ENCODE data around the gene ARMC8. TPM values are rescaled to one million over a fixed set of nuclear protein-coding genes. Genes with fewer than 3 reads are reported as not detected.

The ARMC8 gene
- polyA plus RNA-seq, 2 of the 4 experiments (the other 2 are of a cell fraction), result 25.6 to 45.7 TPM

GRCh38 chr3:138284957-138285477 is 97.9 kb downstream of the ARMC8 start:
- no peaks in the 10 kb centered on the region for H3K4me1 ChIP-seq
- DNase-seq (ENCODE audit: low read depth in 1 of 2, low spot score in 1 of 2) (no peak), FAIRE-seq (no peak), ATAC-seq (peak in 1 of 2 experiments; percentile 60; a peak in 3 of 6 replicates)
- ChIA-PET CTCF (no interaction called here), POLR2A (no interaction called here)
- no peak for TF ChIP-seq ZFP36 (IDR thresholded peaks at IDR 0.05; ENCODE audit: borderline replicate concordance, partially characterized antibody)
- TF ChIP-seq MAFK (IDR thresholded peaks at IDR 0.05; ENCODE audit: partially characterized antibody), result peak; percentile 29
- H3K4me3 ChIP-seq, result no peak overlapping the region
- H3K27ac ChIP-seq, result no peak overlapping the region
- 98% methylated on average over 2 of the region's 2 CpGs for WGBS (ENCODE audit: missing lambda C conversion rate)
- H3K9me3 ChIP-seq, result no peaks in the 10 kb centered on the region
- H3K4me2 ChIP-seq, result no peak overlapping the region

GRCh38 chr3:138289260-138289659 is 102.2 kb downstream of the ARMC8 start:
- no peak for TF ChIP-seq SMC3 (IDR thresholded peaks at IDR 0.05)
- no peak for TF ChIP-seq ZNF302 (CRISPR knock-in tag; IDR thresholded peaks at IDR 0.05)
- TF ChIP-seq BCL3 (IDR thresholded peaks at IDR 0.05), result no peak
- no peak for TF ChIP-seq HOXB5 (CRISPR knock-in tag; IDR thresholded peaks at IDR 0.05)
- no peak for TF ChIP-seq HOXB13 (CRISPR knock-in tag; IDR thresholded peaks at IDR 0.05; ENCODE audit: low read depth)
- TF ChIP-seq CEBPB (IDR thresholded peaks at IDR 0.05), result no peak
- TF ChIP-seq SREBF2 (IDR thresholded peaks at IDR 0.05), result no peak
- TF ChIP-seq EHF (CRISPR knock-in tag; IDR thresholded peaks at IDR 0.05), result no peak
- no peak for TF ChIP-seq CBX8 (IDR thresholded peaks at IDR 0.05)
- TF ChIP-seq RARB (CRISPR knock-in tag; IDR thresholded peaks at IDR 0.05), result no peak
- Histone ChIP-seq H3K4me2 (no peak overlapping the region), H3K9me3 (no peaks in the 10 kb centered on the region), H3K4me3 (no peak overlapping the region), H3K27ac (no peak overlapping the region), H3K4me1 (no peaks in the 10 kb centered on the region)
- 81% methylated on average over 2 of the region's 2 CpGs for WGBS (ENCODE audit: missing lambda C conversion rate)
- CTCF ChIA-PET, result no interaction called here
- POLR2A ChIA-PET, result no interaction called here
- DNase-seq (ENCODE audit: low read depth in 1 of 2, low spot score in 1 of 2), result no peak
- no peak for ATAC-seq
- no peak for FAIRE-seq

GRCh38 chr3:138289701-138290100 is 102.6 kb downstream of the ARMC8 start:
- POLR2A ChIA-PET, result no interaction called here
- CTCF ChIA-PET, result no interaction called here
- FAIRE-seq, result no peak

More at GRCh38 chr3:138289701-138290100, 102.6 kb downstream of the ARMC8 start:
- Histone ChIP-seq H3K4me1 (no peaks in the 10 kb centered on the region), H3K4me2 (no peak overlapping the region), H3K9me3 (no peaks in the 10 kb centered on the region), H3K4me3 (no peak overlapping the region), H3K27ac (no peak overlapping the region)
- DNase-seq (ENCODE audit: low read depth in 1 of 2, low spot score in 1 of 2) (no peak), ATAC-seq (no peak)
- 97% methylated on average over 3 of the region's 3 CpGs for WGBS (ENCODE audit: missing lambda C conversion rate)
- TF ChIP-seq ELK1 (IDR thresholded peaks at IDR 0.05; ENCODE audit: low read depth, low read length), result no peak
- no peak for TF ChIP-seq MAZ (IDR thresholded peaks at IDR 0.05; ENCODE audit: borderline replicate concordance, low read depth, low read length)
- TF ChIP-seq GATA3 (IDR thresholded peaks at IDR 0.05; ENCODE audit: borderline replicate concordance), result no peak
- TF ChIP-seq USF2 (IDR thresholded peaks at IDR 0.05), result no peak
- no peak for TF ChIP-seq RAD21 (conservative IDR thresholded peaks at IDR 0.05 in 1 of 2, IDR thresholded peaks at IDR 0.05 in 1 of 2)
- no peak for TF ChIP-seq MAFK (IDR thresholded peaks at IDR 0.05; ENCODE audit: partially characterized antibody)
- TF ChIP-seq POLR2AphosphoS2 (conservative IDR thresholded peaks at IDR 0.05; ENCODE audit: low read length), result no peak
- TF ChIP-seq CTCF (IDR thresholded peaks at IDR 0.05), result no peak
- no peak for TF ChIP-seq FOSL2 (IDR thresholded peaks at IDR 0.05)
- no peak for TF ChIP-seq FOSL2 (CRISPR knock-in tag; IDR thresholded peaks at IDR 0.05)
- no peak for TF ChIP-seq HMGXB4 (CRISPR knock-in tag; IDR thresholded peaks at IDR 0.05; ENCODE audit: borderline replicate concordance)
